K562 (cell line): ENCODE data around the gene ZNF362. TPM values are rescaled to one million over a fixed set of nuclear protein-coding genes. Genes with fewer than 3 reads are reported as not detected.

Experiments used
- ARID2 ChIP-seq: fragments of 450-650 bp; IDR thresholded peaks from 2 replicates; pipeline ENCODE4 v1.6.1; 2017; ENCODE audit warnings: antibody characterized with exemption, mild to moderate bottlenecking
- BRCA1 ChIP-seq, 2 experiments: fragments of 450-650 bp in 1 of 2; sonication (generic) in 1 of 2; formaldehyde crosslinking in 1 of 2; IDR thresholded peaks; 2 replicates each; pipeline versions ENCODE4 v1.5.0 to v1.6.1; 2017 to 2020; ENCODE audit warnings: mild to moderate bottlenecking in 1 of 2, missing genetic modification reagents in 1 of 2
- IRF2 ChIP-seq: sonication (generic); formaldehyde crosslinking; IDR thresholded peaks from 2 replicates; pipeline ENCODE4 v1.8.1; 2022; ENCODE audit warnings: mild to moderate bottlenecking, missing genetic modification reagents
- MTA1 ChIP-seq: fragments of 450-650 bp; IDR thresholded peaks from 2 replicates; pipeline ENCODE4 v1.6.1; 2017; ENCODE audit warnings: borderline replicate concordance
- SREBF2 ChIP-seq: sonication (generic); formaldehyde crosslinking; IDR thresholded peaks from 2 replicates; pipeline ENCODE4 v1.4.0; 2020; ENCODE audit warnings: mild to moderate bottlenecking, missing genetic modification reagents
- TAL1 ChIP-seq: fragments of 450-650 bp; IDR thresholded peaks from 2 replicates; pipeline ENCODE4 v1.6.1; 2016; ENCODE audit warnings: mild to moderate bottlenecking
- TCF3 ChIP-seq: sonication (generic); formaldehyde crosslinking; IDR thresholded peaks from 2 replicates; pipeline ENCODE4 v1.4.0; 2020; ENCODE audit warnings: mild to moderate bottlenecking, missing genetic modification reagents
- TEAD2 ChIP-seq: fragments of 450-650 bp; IDR thresholded peaks from 2 replicates; pipeline ENCODE4 v1.6.1; 2016; ENCODE audit warnings: missing genetic modification characterization, control low read depth, missing compliant biosample characterization
- THAP12 ChIP-seq: fragments of 250-450 bp; sonication (Bioruptor Pico); IDR thresholded peaks from 2 replicates; pipeline ENCODE4 v1.9.0; 2021; ENCODE audit warnings: mild to moderate bottlenecking, inconsistent platforms
- ZBTB9 ChIP-seq: fragments of 450-650 bp; formaldehyde crosslinking; IDR thresholded peaks from 2 replicates; pipeline ENCODE4 v1.4.0; 2020; ENCODE audit warnings: mild to moderate bottlenecking, moderate library complexity
- ZNF140 ChIP-seq: fragments of 250-450 bp; sonication (Bioruptor Pico); IDR thresholded peaks from 2 replicates; pipeline ENCODE4 v1.8.0; 2021; ENCODE audit warnings: moderate library complexity, mild to moderate bottlenecking, inconsistent platforms
- ZNF75A ChIP-seq: fragments of 450-650 bp; formaldehyde crosslinking; IDR thresholded peaks from 2 replicates; pipeline ENCODE4 v1.4.0; 2020; ENCODE audit warnings: mild to moderate bottlenecking
- polyA plus RNA-seq, 8 experiments: library from polyadenylated mRNA; depleted of rRNA in 4 of 8; stranded (reverse) in 5 of 8; unstranded in 3 of 8; fragments of >200 nt; fragmentation: Nextera tagmentation in 2 of 8; fragmentation: Illumina TruSeq in 1 of 8; extraction: Ambion mirVana in 2 of 8; extraction: Trizol in 1 of 8; gene quantifications; 2 replicates each; pipeline versions ENCODE4 v1.2.1 to v1.2.3, GENCODE V29; 2011 to 2014; ENCODE audit warnings: inconsistent platforms in 1 of 8, missing spikeins in 1 of 8
- total RNA-seq, 7 experiments: library from RNA; depleted of rRNA in 6 of 7; stranded (reverse); fragments of >200 nt in 6 of 7; fragmentation: Illumina TruSeq in 2 of 7; extraction: Trizol in 2 of 7; gene quantifications; 2 replicates each; pipeline versions ENCODE4 v1.2.1 to v1.2.3, GENCODE V29; 2011 to 2021; ENCODE audit warnings: low replicate concordance in 1 of 7

ZNF362 gene
- total and polyA plus RNA-seq, 9 of the 15 experiments (the other 6 are each of a cell fraction or from before 2014, with no cell fraction given), result 0.01 to 1.1 (median 0.35) TPM; not detected in 1

DNA sequence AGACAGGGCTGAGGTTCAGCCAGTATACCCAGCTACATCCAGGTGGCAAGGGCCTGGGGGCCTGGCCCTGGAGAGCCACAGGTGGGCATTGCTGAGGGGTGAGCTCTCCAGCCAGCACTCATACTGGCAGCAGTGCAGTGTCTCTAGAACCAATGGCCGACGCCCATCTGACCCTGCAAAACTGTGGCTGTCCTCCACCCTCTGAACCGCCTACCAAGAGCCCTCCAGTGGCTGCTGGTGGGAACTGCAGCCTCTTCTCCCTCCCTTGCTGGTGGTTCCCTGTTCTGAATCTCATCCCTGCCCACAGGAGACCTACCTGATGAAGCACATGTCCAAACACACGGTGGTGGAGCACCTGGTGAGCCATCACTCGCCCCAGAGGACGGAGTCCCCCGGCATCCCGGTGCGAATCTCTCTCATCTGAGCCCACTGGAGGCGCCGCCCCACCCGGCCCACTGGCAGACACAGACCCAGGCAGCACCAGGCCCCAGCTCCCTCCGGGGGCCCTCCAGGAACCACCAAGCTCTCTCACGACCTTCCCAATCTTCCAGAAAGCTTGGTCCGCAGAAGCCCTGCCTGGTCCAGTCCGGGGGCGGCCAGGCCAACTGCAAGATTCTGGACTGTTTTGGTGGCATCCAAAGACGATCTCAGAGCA lies 42.5 kb downstream of the ZNF362 start (continued):
- TF ChIP-seq ZNF75A (no peak), IRF2 (CRISPR knock-in tag) (no peak), BRCA1 (IDR thresholded peaks at IDR 0.05) (no peak), BRCA1 (CRISPR knock-in tag; IDR thresholded peaks at IDR 0.05) (no peak), ARID2 (no peak), THAP12 (no peak), MTA1 (no peak), TCF3 (CRISPR knock-in tag) (no peak), ZNF140 (CRISPR knock-in tag) (no peak), SREBF2 (CRISPR knock-in tag) (no peak), TEAD2 (tag) (no peak), TAL1 (no peak), ZBTB9 (CRISPR knock-in tag) (no peak)
